HepG2 (cell line): ENCODE measurements around the gene ZDHHC19. TPM values are rescaled to one million over a fixed set of nuclear protein-coding genes. Genes with fewer than 3 reads are reported as not detected.
A peak's percentile ranks its signal among the peaks of the same experiment; 100 is the strongest.

Experiments used
- ATAC-seq: fragments of 200-7000 bp; cut with Tn5 transposase; 3 replicates; pipeline ENCODE4 v1.9.1; 2020; ENCODE audit warnings: mild to moderate bottlenecking, moderate library complexity
- BruUV-seq: library from RNA; stranded (reverse); fragments of 400-500 nt; replicated peaks from 2 replicates; lab custom pipeline; 2021; lab: Mats Ljungman, UMichigan
- CTCF ChIA-PET: fragments of 300-600 bp; formaldehyde crosslinking; extraction: SDS; loops from one replicate; lab custom pipeline; 2021; ENCODE audit warnings: low total read pairs, inconsistent platforms, low intra/inter-chr PET ratio; lab: Yijun Ruan, JAX
- POLR2A ChIA-PET: fragments of 350-600 bp; sonication (Branson Sonifier 250); formaldehyde crosslinking; loops from one replicate; lab custom pipeline; 2020; ENCODE audit warnings: antibody characterized with exemption, inconsistent platforms; lab: Yijun Ruan, JAX
- DNase-seq: peaks from one replicate; pipeline ENCODE4 v3.0.0-alpha.2; 2015; ENCODE audit warnings: low spot score
- FAIRE-seq: peaks from 3 replicates; lab custom pipeline; 2011; peaks lifted over from hg19 to GRCh38; lab: Jason Lieb, UNC
- H2AFZ ChIP-seq: one replicate; pipeline ENCODE4 v1.6.1; 2011; ENCODE audit warnings: low read length, inconsistent platforms
- H3K27ac ChIP-seq: fragments of 300-600 bp; 3 replicates; pipeline ENCODE4 v1.8.0; 2011; ENCODE audit warnings: mixed run types, mild to moderate bottlenecking, mixed read lengths, low read length, inconsistent platforms; ENCODE audit not compliant: insufficient read depth; ENCODE audit errors: extremely low read length
- H3K27me3 ChIP-seq, 2 experiments: fragments of 200-600 bp in 1 of 2; 2 replicates in 1 of 2; 3 replicates in 1 of 2; pipeline versions ENCODE4 v1.6.0 to v1.8.0; 2011; ENCODE audit warnings: low read length in 2 of 2, mild to moderate bottlenecking in 2 of 2, moderate library complexity in 2 of 2, inconsistent platforms in 1 of 2; ENCODE audit not compliant: insufficient read depth in 2 of 2, control insufficient read depth in 1 of 2
- H3K36me3 ChIP-seq, 2 experiments: fragments of 200-600 bp in 1 of 2; replicated peaks in 1 of 2; 2 replicates in 1 of 2; 3 replicates in 1 of 2; pipeline versions ENCODE4 v1.5.1 to v1.8.0; 2011; ENCODE audit warnings: low read length in 2 of 2, inconsistent platforms in 1 of 2; ENCODE audit not compliant: insufficient read depth in 2 of 2, control insufficient read depth in 1 of 2
- H3K4me1 ChIP-seq: 2 replicates; pipeline ENCODE4 v1.5.1; 2012; ENCODE audit warnings: low read length, inconsistent platforms; ENCODE audit not compliant: insufficient read depth
- H3K4me2 ChIP-seq: 2 replicates; pipeline ENCODE4 v1.6.0; 2011; ENCODE audit warnings: low read depth, low read length, inconsistent platforms
- H3K4me3 ChIP-seq, 3 experiments: fragments of 200-600 bp in 1 of 3; sonication (generic), shearing (Covaris generic) in 1 of 3; replicated peaks in 1 of 3; 2 replicates each; pipeline ENCODE4 v1.5.1; 2011 to 2016; ENCODE audit warnings: low read length in 3 of 3, inconsistent platforms in 2 of 3, low read depth in 2 of 3, mild to moderate bottlenecking in 2 of 3, control low read depth in 1 of 3, mixed read lengths in 1 of 3; ENCODE audit not compliant: insufficient read depth in 1 of 3
- H3K79me2 ChIP-seq: one replicate; pipeline ENCODE4 v1.6.1; 2011; ENCODE audit warnings: low read length, inconsistent platforms; ENCODE audit not compliant: insufficient read depth
- H3K9ac ChIP-seq: 2 replicates; pipeline ENCODE4 v1.6.0; 2011; ENCODE audit warnings: mild to moderate bottlenecking, low read depth, low read length, inconsistent platforms; ENCODE audit not compliant: insufficient read depth
- H3K9me3 ChIP-seq: 2 replicates; pipeline ENCODE4 v1.5.1; 2012; ENCODE audit warnings: mild to moderate bottlenecking, low read length
- H4K20me1 ChIP-seq: 2 replicates; pipeline ENCODE4 v1.6.0; 2011; ENCODE audit warnings: inconsistent platforms, mild to moderate bottlenecking, low read length, moderate library complexity; ENCODE audit not compliant: insufficient read depth
- ARHGAP35 ChIP-seq: sonication (generic); formaldehyde crosslinking; IDR thresholded peaks from 2 replicates; pipeline ENCODE4 v1.9.0; 2022; ENCODE audit warnings: mild to moderate bottlenecking, inconsistent platforms, moderate library complexity, missing genetic modification reagents, borderline replicate concordance
- ARNTL ChIP-seq: sonication (generic); formaldehyde crosslinking; IDR thresholded peaks from 2 replicates; pipeline ENCODE4 v1.4.0; 2020; ENCODE audit warnings: mild to moderate bottlenecking, missing genetic modification reagents
- CCAR2 ChIP-seq: fragments of 200-400 bp; formaldehyde crosslinking; optimal IDR thresholded peaks from 2 replicates; pipeline ENCODE3; 2018; ENCODE audit warnings: low read depth, mild to moderate bottlenecking, low read length, moderate library complexity
- GLI4 ChIP-seq: sonication (generic); formaldehyde crosslinking; IDR thresholded peaks from 2 replicates; pipeline ENCODE4 v1.5.1; 2020; ENCODE audit warnings: missing genetic modification reagents, mild to moderate bottlenecking, moderate library complexity, borderline replicate concordance
- KDM5B ChIP-seq: sonication (generic); formaldehyde crosslinking; IDR thresholded peaks from 2 replicates; pipeline ENCODE4 v1.4.0; 2020; ENCODE audit warnings: missing genetic modification reagents, mild to moderate bottlenecking, borderline replicate concordance
- KLF9 ChIP-seq: IDR thresholded peaks from 2 replicates; pipeline ENCODE4 v1.6.1; 2016; ENCODE audit warnings: low read depth
- RAD51 ChIP-seq: fragments of 450-650 bp; IDR thresholded peaks from 2 replicates; pipeline ENCODE4 v1.6.1; 2016; ENCODE audit warnings: borderline replicate concordance
- SMC3 ChIP-seq: IDR thresholded peaks from 2 replicates; pipeline ENCODE4 v1.6.1; 2011; ENCODE audit warnings: low read length, improper control_type of control experiment
- TOE1 ChIP-seq: sonication (generic); formaldehyde crosslinking; IDR thresholded peaks from 2 replicates; pipeline ENCODE4 v1.4.0; 2020; ENCODE audit warnings: mild to moderate bottlenecking, missing genetic modification reagents
- TRIM24 ChIP-seq: sonication (generic); formaldehyde crosslinking; IDR thresholded peaks from 2 replicates; pipeline ENCODE4 v1.8.0; 2022; ENCODE audit warnings: mild to moderate bottlenecking, missing genetic modification reagents
- U2AF2 ChIP-seq: fragments of 200-400 bp; formaldehyde crosslinking; IDR thresholded peaks from 2 replicates; pipeline ENCODE4 v1.6.1; 2017; ENCODE audit warnings: low read depth, mild to moderate bottlenecking, low read length
- YEATS2 ChIP-seq: sonication (generic); formaldehyde crosslinking; IDR thresholded peaks from 2 replicates; pipeline ENCODE4 v1.4.0; 2020; ENCODE audit warnings: missing genetic modification reagents, borderline replicate concordance
- ZBTB38 ChIP-seq: sonication (generic); formaldehyde crosslinking; IDR thresholded peaks from 2 replicates; pipeline ENCODE4 v1.5.1; 2020; ENCODE audit warnings: mild to moderate bottlenecking, missing genetic modification reagents
- ZNF20 ChIP-seq: sonication (generic); formaldehyde crosslinking; IDR thresholded peaks from 2 replicates; pipeline ENCODE4 v1.4.0; 2020; ENCODE audit warnings: mild to moderate bottlenecking, moderate library complexity, missing genetic modification reagents
- ZNF337 ChIP-seq: sonication (generic); formaldehyde crosslinking; IDR thresholded peaks from 2 replicates; pipeline ENCODE4 v1.5.1; 2020; ENCODE audit warnings: missing genetic modification reagents, low read depth, mild to moderate bottlenecking, borderline replicate concordance
- ZNF350 ChIP-seq: sonication (generic); formaldehyde crosslinking; IDR thresholded peaks from 2 replicates; pipeline ENCODE4 v1.4.0; 2020; ENCODE audit warnings: mild to moderate bottlenecking, low read depth, missing genetic modification reagents, borderline replicate concordance
- ZNF547 ChIP-seq: sonication (generic); formaldehyde crosslinking; IDR thresholded peaks from 2 replicates; pipeline ENCODE4 v1.5.1; 2020; ENCODE audit warnings: mild to moderate bottlenecking, missing genetic modification reagents
- ZNF570 ChIP-seq: sonication (generic); formaldehyde crosslinking; IDR thresholded peaks from 2 replicates; pipeline ENCODE4 v1.4.0; 2020; ENCODE audit warnings: mild to moderate bottlenecking, missing genetic modification reagents, borderline replicate concordance
- ZNF749 ChIP-seq: sonication (generic); formaldehyde crosslinking; IDR thresholded peaks from 2 replicates; pipeline ENCODE4 v1.8.0; 2022; ENCODE audit warnings: mild to moderate bottlenecking, missing genetic modification reagents, moderate library complexity, borderline replicate concordance
- ZNF788 ChIP-seq: sonication (generic); formaldehyde crosslinking; IDR thresholded peaks from 2 replicates; pipeline ENCODE4 v1.5.0; 2020; ENCODE audit warnings: mild to moderate bottlenecking, missing genetic modification reagents, borderline replicate concordance
- ZNF883 ChIP-seq: sonication (generic); formaldehyde crosslinking; IDR thresholded peaks from 2 replicates; pipeline ENCODE4 v1.5.1; 2020; ENCODE audit warnings: mild to moderate bottlenecking, missing genetic modification reagents; ENCODE audit errors: not compliant biosample characterization
- ZSCAN21 ChIP-seq: sonication (generic); formaldehyde crosslinking; IDR thresholded peaks from 2 replicates; pipeline ENCODE4 v1.8.0; 2022; ENCODE audit warnings: mild to moderate bottlenecking, missing genetic modification reagents, moderate library complexity, borderline replicate concordance
- ZSCAN31 ChIP-seq: sonication (generic); formaldehyde crosslinking; IDR thresholded peaks from 2 replicates; pipeline ENCODE4 v1.5.0; 2020; ENCODE audit warnings: low read depth, mild to moderate bottlenecking, missing genetic modification reagents
- WGBS: methylation state at CpG from one replicate; pipeline ENCODE4 v1.1.6; 2017; ENCODE audit warnings: low lambda C conversion rate; 5-methylcytosine and 5-hydroxymethylcytosine counted together
- in situ Hi-C: cut with HindIII; loops from 2 replicates; pipeline ENCODE4 v1.10.0; 2017; ENCODE audit warnings: low pct_unique_long_range_greater_than_20kb; ENCODE audit not compliant: extremely low pct_ligation_motif_present
- intact Hi-C: fragments of 100-400 bp; cut with micrococcal nuclease; formaldehyde crosslinking; loops from one replicate; pipeline ENCODE4 v1.10.0; 2022; ENCODE audit not compliant: unreplicated experiment
- polyA plus RNA-seq, 8 experiments: library from polyadenylated mRNA; depleted of rRNA in 3 of 8; stranded (reverse) in 7 of 8; unstranded in 1 of 8; fragments of >200 nt; fragmentation: Illumina TruSeq in 4 of 8; extraction: Trizol in 4 of 8; gene quantifications; 2 replicates each; pipeline versions ENCODE4 v1.2.1 to v1.2.3, GENCODE V29; 2011 to 2016; ENCODE audit warnings: low read depth in 4 of 8, missing spikeins in 1 of 8, mixed read lengths in 1 of 8; ENCODE audit not compliant: insufficient read depth in 1 of 8
- total RNA-seq, 5 experiments: library from RNA; depleted of rRNA; stranded (reverse); fragments of >200 nt; fragmentation: Illumina TruSeq; extraction: Trizol; gene quantifications; 2 replicates each; pipeline ENCODE4 v1.2.3, GENCODE V29; 2016; ENCODE audit warnings: low read depth in 1 of 5
- TF ChIP-seq, protein P1 (sequence below): sonication (generic); formaldehyde crosslinking; IDR thresholded peaks from 2 replicates; pipeline ENCODE4 v1.5.0; 2020; ENCODE audit warnings: mild to moderate bottlenecking, missing genetic modification reagents

The ZDHHC19 gene
- total and polyA plus RNA-seq, 2 of the 13 experiments (the other 11 are each of a cell fraction or from before 2014, with no cell fraction given), result 0.22 to 0.53 TPM

- TF ChIP-seq GLI4 (CRISPR knock-in tag) (peak; percentile 17; the same call in 1 of the 2 replicates), ZNF883 (CRISPR knock-in tag) (peak; percentile 51), ZNF547 (0 out of 2 replicates have a peak, but pooled peaks have one; percentile 20), YEATS2 (CRISPR knock-in tag) (no peak), ZBTB38 (peak; percentile 59; the same call in 1 of the 2 replicates), TOE1 (CRISPR knock-in tag) (no peak), KDM5B (CRISPR knock-in tag) (0 out of 2 replicates have a peak, but pooled peaks have one; percentile 16), ZNF788 (peak; percentile 4; the same call in 1 of the 2 replicates), SMC3 (no peak), ZNF570 (CRISPR knock-in tag) (no peak), ZSCAN31 (CRISPR knock-in tag) (0 out of 2 replicates have a peak, but pooled peaks have one; percentile 24), ARHGAP35 (CRISPR knock-in tag) (no peak), U2AF2 (no peak)
Measured at GRCh38 chr3:196227121-196227561, 15.9 kb upstream of the ZDHHC19 start (continued).

DNA sequence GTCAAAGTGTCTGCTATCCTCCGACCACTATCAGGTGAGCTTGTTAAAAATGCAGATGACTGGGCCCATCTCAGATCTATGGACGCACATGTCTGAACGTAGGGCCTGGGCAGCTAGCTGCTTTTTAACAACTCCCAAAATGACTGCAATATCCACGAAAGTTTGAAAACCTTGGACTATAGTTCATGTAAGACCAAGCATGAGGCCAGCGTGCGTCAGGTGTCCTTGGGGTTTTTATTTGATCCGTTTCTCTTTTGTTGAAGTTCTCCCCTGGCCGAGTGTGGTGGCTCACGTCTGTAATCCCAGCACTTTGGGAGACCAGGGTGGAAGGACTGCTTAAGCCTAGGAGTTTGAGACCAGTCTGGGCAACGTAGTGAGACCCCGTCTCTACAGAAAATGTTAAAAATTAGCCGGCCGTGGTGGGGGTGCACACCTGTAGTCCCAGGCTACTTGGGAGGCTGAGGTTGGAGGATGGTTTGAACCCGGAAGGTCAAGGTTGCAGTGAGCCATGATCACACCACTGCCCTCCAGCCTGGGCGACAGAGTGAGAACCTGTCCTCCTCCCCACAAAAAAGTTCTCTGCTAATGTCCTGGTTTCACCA is 14.7 kb upstream of the ZDHHC19 start:
- BruUV-seq, result no TSS peak
- DNase-seq (no peak), ATAC-seq (no peak), FAIRE-seq (no peak)
- in situ Hi-C loops, result no loop called here
- ChIA-PET POLR2A (no interaction called here), CTCF (no interaction called here)
- H2AFZ ChIP-seq, result no peak overlapping the region
- no peaks in the 10 kb centered on the region; a peak in 1 of 5 replicates for H3K36me3 ChIP-seq
- H3K9ac ChIP-seq, result no peak overlapping the region
- no peaks in the 10 kb centered on the region for H4K20me1 ChIP-seq
- no peak overlapping the region for H3K4me3 ChIP-seq
- H3K79me2 ChIP-seq, result no peaks in the 10 kb centered on the region
- WGBS, result 78% methylated on average over 15 of the region's 15 CpGs
- H3K27ac ChIP-seq, result no peak overlapping the region
- H3K9me3 ChIP-seq, result no peaks in the 10 kb centered on the region
- no peaks in the 10 kb centered on the region for H3K27me3 ChIP-seq
- intact Hi-C loops, result no loop called here
- no peak overlapping the region for H3K4me2 ChIP-seq
- peaks cover 40% of the 10 kb centered on the region for H3K4me1 ChIP-seq
- TF ChIP-seq RAD51 (no peak), ZNF749 (CRISPR knock-in tag) (no peak), KLF9 (no peak), ARNTL (CRISPR knock-in tag) (no peak), CCAR2 (no peak), ZNF337 (CRISPR knock-in tag) (no peak), ZNF350 (CRISPR knock-in tag) (no peak), ZSCAN21 (CRISPR knock-in tag) (no peak), TRIM24 (CRISPR knock-in tag) (no peak), ZNF20 (CRISPR knock-in tag) (no peak)
- TF ChIP-seq, protein P1, sequence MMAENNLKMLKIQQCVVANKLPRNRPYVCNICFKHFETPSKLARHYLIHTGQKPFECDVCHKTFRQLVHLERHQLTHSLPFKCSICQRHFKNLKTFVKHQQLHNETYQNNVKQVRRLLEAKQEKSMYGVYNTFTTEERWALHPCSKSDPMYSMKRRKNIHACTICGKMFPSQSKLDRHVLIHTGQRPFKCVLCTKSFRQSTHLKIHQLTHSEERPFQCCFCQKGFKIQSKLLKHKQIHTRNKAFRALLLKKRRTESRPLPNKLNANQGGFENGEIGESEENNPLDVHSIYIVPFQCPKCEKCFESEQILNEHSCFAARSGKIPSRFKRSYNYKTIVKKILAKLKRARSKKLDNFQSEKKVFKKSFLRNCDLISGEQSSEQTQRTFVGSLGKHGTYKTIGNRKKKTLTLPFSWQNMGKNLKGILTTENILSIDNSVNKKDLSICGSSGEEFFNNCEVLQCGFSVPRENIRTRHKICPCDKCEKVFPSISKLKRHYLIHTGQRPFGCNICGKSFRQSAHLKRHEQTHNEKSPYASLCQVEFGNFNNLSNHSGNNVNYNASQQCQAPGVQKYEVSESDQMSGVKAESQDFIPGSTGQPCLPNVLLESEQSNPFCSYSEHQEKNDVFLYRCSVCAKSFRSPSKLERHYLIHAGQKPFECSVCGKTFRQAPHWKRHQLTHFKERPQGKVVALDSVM, result 0 out of 2 replicates have a peak, but pooled peaks have one; percentile 18
